Thyroid gland (tissue), 4 donors: ENCODE measurements around the gene HEG1. TPM values are rescaled to one million over a fixed set of nuclear protein-coding genes. Genes with fewer than 3 reads are reported as not detected.

Experiments
- DNase-seq, 2 donors: peaks; one replicate each; pipeline ENCODE4 v3.0.0-alpha.2; 2019
- H3K27ac ChIP-seq, 3 donors: fragments of 200-600 bp; sonication (generic); 1 replicate in 2 of 3; 2 replicates in 1 of 3; pipeline ENCODE4 v1.5.1; 2016 to 2019; ENCODE audit warnings: mild to moderate bottlenecking in 1 of 3, moderate library complexity in 1 of 3
- H3K27me3 ChIP-seq: fragments of 200-600 bp; sonication (generic); one replicate; pipeline ENCODE4 v1.5.1; 2019
- H3K36me3 ChIP-seq, 2 donors: fragments of 200-600 bp; sonication (generic); one replicate each; pipeline ENCODE4 v1.5.1; 2016 to 2019
- H3K4me1 ChIP-seq, 2 donors: fragments of 200-600 bp; sonication (generic); one replicate each; pipeline ENCODE4 v1.5.1; 2017 to 2019
- H3K4me3 ChIP-seq, 3 donors: fragments of 200-600 bp; sonication (generic); replicated peaks in 1 of 3; 1 replicate in 2 of 3; 2 replicates in 1 of 3; pipeline ENCODE4 v1.5.1; 2016; ENCODE audit warnings: mild to moderate bottlenecking in 1 of 3
- H3K9me3 ChIP-seq: fragments of 200-600 bp; sonication (generic); one replicate; pipeline ENCODE4 v1.5.1; 2017
- POLR2A ChIP-seq, 2 donors: fragments of 450-650 bp; IDR thresholded peaks; one replicate each; pipeline ENCODE4 v1.6.1; 2017; ENCODE audit warnings: antibody characterized with exemption in 2 of 2, mild to moderate bottlenecking in 2 of 2, moderate library complexity in 1 of 2
- WGBS, 2 donors: methylation state at CpG; one replicate each; pipeline ENCODE4 v1.1.5; 2017; 5-methylcytosine and 5-hydroxymethylcytosine counted together
- intact Hi-C: fragments of 100-400 bp; cut with DNase I; formaldehyde crosslinking; loops from one replicate; pipeline ENCODE4 v1.15.1; 2023
- total RNA-seq, 4 donors: library from RNA; depleted of rRNA; stranded (reverse); fragments of >200 nt; gene quantifications; one replicate each; pipeline ENCODE4 v1.2.3, GENCODE V29; 2016
- TF ChIP-seq, protein P1 (sequence below), 6 experiments: fragments of 200-600 bp in 3 of 6; fragments of 450-650 bp in 3 of 6; sonication (generic) in 3 of 6; IDR thresholded peaks; one replicate each; pipeline ENCODE4 v1.5.1; 2016 to 2019; ENCODE audit warnings: antibody characterized with exemption in 6 of 6, mild to moderate bottlenecking in 2 of 6, inconsistent platforms in 1 of 6, moderate library complexity in 1 of 6

The HEG1 gene
- total RNA-seq, 4 donors from 2014 or later: 91.4 to 266 (median 199) TPM

DNA sequence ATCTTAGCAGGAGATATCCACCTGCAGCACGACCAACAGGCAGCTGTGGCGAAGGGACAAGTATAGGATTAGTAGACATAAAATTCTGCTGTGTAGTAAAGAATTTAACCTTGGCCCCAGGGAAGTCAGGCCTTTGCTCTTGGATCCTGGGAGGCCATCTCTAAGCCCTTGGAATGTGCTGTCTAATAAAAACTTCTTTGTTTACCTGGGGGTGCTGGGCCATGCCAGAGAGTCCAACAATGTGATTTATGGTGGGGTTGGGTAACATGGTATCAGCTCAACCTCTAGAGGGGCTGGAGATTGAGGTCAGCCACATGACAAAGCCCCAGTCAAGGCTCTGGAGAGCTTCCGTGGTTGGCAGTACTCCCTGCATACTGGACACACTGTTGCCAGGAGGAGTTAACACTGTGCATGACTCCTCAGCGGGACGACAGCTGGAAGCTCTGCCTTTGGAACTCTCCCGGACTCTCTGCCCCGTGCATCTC, 52.4 kb downstream of the HEG1 start:
- Histone ChIP-seq H3K36me3 (peaks cover 50 to 51% of the 10 kb centered on the region in 2 donors), H3K27me3 (no peaks in the 10 kb centered on the region), H3K27ac (peak overlapping the region; percentile 15 to 90 (median 76)), H3K4me3 (no peak overlapping the region), H3K9me3 (no peaks in the 10 kb centered on the region), H3K4me1 (peaks cover 41 to 63% of the 10 kb centered on the region in 2 donors)
- peak in 1 of 2 donors; percentile 23 for TF ChIP-seq POLR2A (IDR thresholded peaks at IDR 0.05)
- TF ChIP-seq, protein P1, sequence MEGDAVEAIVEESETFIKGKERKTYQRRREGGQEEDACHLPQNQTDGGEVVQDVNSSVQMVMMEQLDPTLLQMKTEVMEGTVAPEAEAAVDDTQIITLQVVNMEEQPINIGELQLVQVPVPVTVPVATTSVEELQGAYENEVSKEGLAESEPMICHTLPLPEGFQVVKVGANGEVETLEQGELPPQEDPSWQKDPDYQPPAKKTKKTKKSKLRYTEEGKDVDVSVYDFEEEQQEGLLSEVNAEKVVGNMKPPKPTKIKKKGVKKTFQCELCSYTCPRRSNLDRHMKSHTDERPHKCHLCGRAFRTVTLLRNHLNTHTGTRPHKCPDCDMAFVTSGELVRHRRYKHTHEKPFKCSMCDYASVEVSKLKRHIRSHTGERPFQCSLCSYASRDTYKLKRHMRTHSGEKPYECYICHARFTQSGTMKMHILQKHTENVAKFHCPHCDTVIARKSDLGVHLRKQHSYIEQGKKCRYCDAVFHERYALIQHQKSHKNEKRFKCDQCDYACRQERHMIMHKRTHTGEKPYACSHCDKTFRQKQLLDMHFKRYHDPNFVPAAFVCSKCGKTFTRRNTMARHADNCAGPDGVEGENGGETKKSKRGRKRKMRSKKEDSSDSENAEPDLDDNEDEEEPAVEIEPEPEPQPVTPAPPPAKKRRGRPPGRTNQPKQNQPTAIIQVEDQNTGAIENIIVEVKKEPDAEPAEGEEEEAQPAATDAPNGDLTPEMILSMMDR (IDR thresholded peaks at IDR 0.05): peak in 1 of 6 experiments; percentile 10
- peak; percentile 55 to 74 for DNase-seq
- WGBS, 2 donors: 38 to 58% methylated on average over 6 to 7 of the region's 7 CpGs
- intact Hi-C loops: no loop called here

DNA sequence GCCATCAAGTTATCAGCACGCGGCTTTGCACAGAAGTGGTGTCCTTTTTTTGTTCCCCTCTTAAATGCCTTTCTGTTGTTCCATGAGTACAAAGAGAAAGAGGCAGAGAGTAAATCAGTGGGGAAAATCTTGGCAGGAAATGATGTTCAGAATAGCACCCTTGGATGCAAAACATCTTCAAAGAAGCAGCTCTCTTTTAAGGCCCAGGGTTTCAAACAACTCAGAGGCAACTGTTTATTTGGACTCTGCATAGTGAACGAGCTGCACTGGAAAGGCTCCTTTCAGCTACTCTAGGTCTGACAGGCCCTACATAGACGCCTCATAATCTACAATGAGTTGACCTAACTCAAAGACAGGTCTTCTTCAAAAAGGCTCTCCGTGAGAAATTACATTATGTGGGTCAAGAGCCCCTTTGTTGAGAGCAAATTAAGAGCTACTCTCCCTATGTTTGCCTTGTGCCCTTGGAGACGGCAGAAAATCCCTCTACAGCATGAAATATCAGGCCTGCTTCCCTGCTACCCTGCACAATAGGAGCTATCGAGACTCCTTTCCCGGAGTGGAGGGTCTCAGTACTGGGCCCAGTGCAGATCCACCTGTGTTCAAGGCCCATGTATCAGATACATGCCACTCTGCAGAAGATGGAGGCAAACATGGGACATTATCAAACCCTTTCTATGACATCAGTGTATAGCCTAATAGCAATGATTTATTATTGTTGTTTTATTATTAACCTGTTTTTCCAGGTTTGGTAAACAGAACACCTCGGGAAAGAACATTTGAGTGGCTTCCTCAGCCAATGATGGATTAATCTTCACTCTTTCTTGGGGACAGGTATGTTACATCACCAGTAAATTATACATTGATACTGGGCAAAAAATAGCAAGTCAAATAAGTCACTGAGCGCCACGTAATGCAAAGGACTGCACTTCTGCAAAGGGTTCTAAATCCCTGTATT, 53.1 kb downstream of the HEG1 start:
- peaks cover 48 to 68% of the 10 kb centered on the region in 2 donors for H3K4me1 ChIP-seq
- no peak for TF ChIP-seq POLR2A (IDR thresholded peaks at IDR 0.05)
- TF ChIP-seq, protein P1 (IDR thresholded peaks at IDR 0.05): no peak
- H3K27ac ChIP-seq: peak overlapping the region; percentile 15 to 90 (median 76)
- no peaks in the 10 kb centered on the region for H3K27me3 ChIP-seq
- DNase-seq: no peak
- peaks cover 44 to 45% of the 10 kb centered on the region in 2 donors for H3K36me3 ChIP-seq
- H3K4me3 ChIP-seq: no peak overlapping the region
- 80 to 82% methylated on average over 11 of the region's 11 CpGs for WGBS, 2 donors
- H3K9me3 ChIP-seq: no peaks in the 10 kb centered on the region
- intact Hi-C loops: no loop called here

DNA sequence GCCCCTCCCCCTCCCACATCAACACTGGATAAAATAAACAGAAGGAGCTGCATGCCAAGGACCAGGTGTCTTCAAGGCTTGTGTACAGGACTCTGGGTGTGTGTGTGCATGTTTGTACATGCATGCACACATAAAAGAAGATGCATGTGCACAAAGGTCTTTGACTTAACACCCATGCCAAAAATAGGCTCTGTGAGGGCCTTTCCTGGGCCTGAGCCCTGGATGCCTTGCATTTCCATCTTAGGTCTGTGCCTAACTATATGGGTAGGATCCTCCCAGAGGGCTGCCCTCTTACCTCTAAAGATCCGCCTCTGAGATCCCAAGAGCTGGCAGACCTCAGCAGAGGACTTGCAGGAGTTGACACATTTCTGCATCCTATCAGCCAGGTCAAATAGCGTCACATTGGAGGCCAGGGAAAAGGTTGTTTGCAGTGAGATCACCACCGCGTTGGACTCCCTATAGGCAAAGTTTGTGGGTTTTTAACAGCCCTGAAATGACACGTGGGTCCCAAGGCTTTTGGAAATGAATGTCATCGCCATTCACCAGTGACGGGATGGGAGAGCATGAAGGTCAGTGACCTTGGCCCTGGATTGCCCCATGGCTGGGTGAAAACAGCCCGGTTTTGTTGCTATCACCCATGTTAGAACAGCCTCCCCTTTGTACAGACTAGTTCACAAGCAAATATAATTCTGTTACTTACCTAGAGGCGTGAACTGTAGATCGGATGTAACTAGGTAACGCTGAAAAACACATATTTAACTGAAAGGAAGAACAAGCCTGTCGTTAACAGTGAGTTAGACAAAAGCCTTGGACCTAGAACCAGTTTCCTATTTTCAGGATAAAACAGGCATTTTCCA, 54.0 kb downstream of the HEG1 start:
- peaks cover 44% of the 10 kb centered on the region in 2 donors for H3K36me3 ChIP-seq
- TF ChIP-seq, protein P1 (IDR thresholded peaks at IDR 0.05): no peak
- TF ChIP-seq POLR2A (IDR thresholded peaks at IDR 0.05): no peak
- H3K4me1 ChIP-seq: peaks cover 56 to 76% of the 10 kb centered on the region in 2 donors
- peak in 1 of 2 donors; percentile 25 for DNase-seq
- intact Hi-C loops: no loop called here
- peak overlapping the region in 2 of 3 donors; percentile 76 to 90 for H3K27ac ChIP-seq
- H3K4me3 ChIP-seq: no peak overlapping the region
- no peaks in the 10 kb centered on the region for H3K9me3 ChIP-seq
- WGBS, 2 donors: 85 to 87% methylated on average over 12 of the region's 12 CpGs
- H3K27me3 ChIP-seq: no peaks in the 10 kb centered on the region

DNA sequence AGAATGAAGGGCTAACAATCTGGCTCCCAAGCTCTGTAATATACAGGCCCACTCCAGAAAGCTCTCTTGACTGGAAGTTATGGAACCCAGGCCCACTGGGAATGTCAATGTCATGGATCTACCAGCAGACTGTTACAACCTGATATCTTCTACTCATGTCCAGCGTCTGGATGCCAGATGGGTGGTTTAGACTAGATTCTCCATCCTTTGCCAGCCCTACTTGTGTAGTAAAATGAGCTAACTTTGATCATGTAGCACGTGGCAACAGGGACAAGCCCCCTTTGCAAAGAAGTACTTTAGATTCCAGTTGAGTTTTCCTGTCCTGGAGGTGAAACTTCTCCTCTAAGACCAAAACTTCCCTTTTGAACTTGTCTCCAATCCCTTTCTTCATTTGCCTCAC, 55.1 kb downstream of the HEG1 start:
- Histone ChIP-seq H3K36me3 (peaks cover 33% of the 10 kb centered on the region in 2 donors), H3K27ac (peak overlapping the region in 2 of 3 donors; percentile 76 to 90), H3K4me3 (no peak overlapping the region), H3K9me3 (no peaks in the 10 kb centered on the region), H3K27me3 (no peaks in the 10 kb centered on the region), H3K4me1 (peaks cover 65 to 88% of the 10 kb centered on the region in 2 donors)
- WGBS, 2 donors: 80 to 84% methylated on average over 2 of the region's 2 CpGs
- TF ChIP-seq, protein P1 (IDR thresholded peaks at IDR 0.05): no peak
- no peak for TF ChIP-seq POLR2A (IDR thresholded peaks at IDR 0.05)
- no peak for DNase-seq
- intact Hi-C loops: no loop called here
